HepG2 (cell line): ENCODE measurements around the gene ASIC2. TPM values are rescaled to one million over a fixed set of nuclear protein-coding genes. Genes with fewer than 3 reads are reported as not detected.

Source experiments
- ATAC-seq: fragments of 200-7000 bp; cut with Tn5 transposase; 3 replicates; pipeline ENCODE4 v1.9.1; 2020; ENCODE audit warnings: mild to moderate bottlenecking, moderate library complexity
- BruUV-seq: library from RNA; stranded (reverse); fragments of 400-500 nt; replicated peaks from 2 replicates; lab custom pipeline; 2021; lab: Mats Ljungman, UMichigan
- CTCF ChIA-PET: fragments of 300-600 bp; formaldehyde crosslinking; extraction: SDS; loops from one replicate; lab custom pipeline; 2021; ENCODE audit warnings: low total read pairs, inconsistent platforms, low intra/inter-chr PET ratio; lab: Yijun Ruan, JAX
- POLR2A ChIA-PET: fragments of 350-600 bp; sonication (Branson Sonifier 250); formaldehyde crosslinking; loops from one replicate; lab custom pipeline; 2020; ENCODE audit warnings: antibody characterized with exemption, inconsistent platforms; lab: Yijun Ruan, JAX
- DNase-seq: peaks from one replicate; pipeline ENCODE4 v3.0.0-alpha.2; 2015; ENCODE audit warnings: low spot score
- FAIRE-seq: peaks from 3 replicates; lab custom pipeline; 2011; peaks lifted over from hg19 to GRCh38; lab: Jason Lieb, UNC
- H2AFZ ChIP-seq: one replicate; pipeline ENCODE4 v1.6.1; 2011; ENCODE audit warnings: low read length, inconsistent platforms
- H3K27ac ChIP-seq: fragments of 300-600 bp; 3 replicates; pipeline ENCODE4 v1.8.0; 2011; ENCODE audit warnings: mixed run types, mild to moderate bottlenecking, mixed read lengths, low read length, inconsistent platforms; ENCODE audit not compliant: insufficient read depth; ENCODE audit errors: extremely low read length
- H3K27me3 ChIP-seq, 2 experiments: fragments of 200-600 bp in 1 of 2; 2 replicates in 1 of 2; 3 replicates in 1 of 2; pipeline versions ENCODE4 v1.6.0 to v1.8.0; 2011; ENCODE audit warnings: low read length in 2 of 2, mild to moderate bottlenecking in 2 of 2, moderate library complexity in 2 of 2, inconsistent platforms in 1 of 2; ENCODE audit not compliant: insufficient read depth in 2 of 2, control insufficient read depth in 1 of 2
- H3K36me3 ChIP-seq, 2 experiments: fragments of 200-600 bp in 1 of 2; replicated peaks in 1 of 2; 2 replicates in 1 of 2; 3 replicates in 1 of 2; pipeline versions ENCODE4 v1.5.1 to v1.8.0; 2011; ENCODE audit warnings: low read length in 2 of 2, inconsistent platforms in 1 of 2; ENCODE audit not compliant: insufficient read depth in 2 of 2, control insufficient read depth in 1 of 2
- H3K4me1 ChIP-seq: 2 replicates; pipeline ENCODE4 v1.5.1; 2012; ENCODE audit warnings: low read length, inconsistent platforms; ENCODE audit not compliant: insufficient read depth
- H3K4me2 ChIP-seq: 2 replicates; pipeline ENCODE4 v1.6.0; 2011; ENCODE audit warnings: low read depth, low read length, inconsistent platforms
- H3K4me3 ChIP-seq, 3 experiments: fragments of 200-600 bp in 1 of 3; sonication (generic), shearing (Covaris generic) in 1 of 3; replicated peaks in 1 of 3; 2 replicates each; pipeline ENCODE4 v1.5.1; 2011 to 2016; ENCODE audit warnings: low read length in 3 of 3, inconsistent platforms in 2 of 3, low read depth in 2 of 3, mild to moderate bottlenecking in 2 of 3, control low read depth in 1 of 3, mixed read lengths in 1 of 3; ENCODE audit not compliant: insufficient read depth in 1 of 3
- H3K79me2 ChIP-seq: one replicate; pipeline ENCODE4 v1.6.1; 2011; ENCODE audit warnings: low read length, inconsistent platforms; ENCODE audit not compliant: insufficient read depth
- H3K9ac ChIP-seq: 2 replicates; pipeline ENCODE4 v1.6.0; 2011; ENCODE audit warnings: mild to moderate bottlenecking, low read depth, low read length, inconsistent platforms; ENCODE audit not compliant: insufficient read depth
- H3K9me3 ChIP-seq: 2 replicates; pipeline ENCODE4 v1.5.1; 2012; ENCODE audit warnings: mild to moderate bottlenecking, low read length
- H4K20me1 ChIP-seq: 2 replicates; pipeline ENCODE4 v1.6.0; 2011; ENCODE audit warnings: inconsistent platforms, mild to moderate bottlenecking, low read length, moderate library complexity; ENCODE audit not compliant: insufficient read depth
- ARID2 ChIP-seq: sonication (generic); formaldehyde crosslinking; IDR thresholded peaks from 2 replicates; pipeline ENCODE4 v1.8.1; 2022; ENCODE audit warnings: mild to moderate bottlenecking, missing genetic modification reagents, borderline replicate concordance
- ATAD3A ChIP-seq: sonication (generic); formaldehyde crosslinking; IDR thresholded peaks from 2 replicates; pipeline ENCODE4 v1.4.0; 2020; ENCODE audit warnings: missing genetic modification reagents
- EZH2 ChIP-seq: conservative IDR thresholded peaks from 2 replicates; pipeline ENCODE4 v1.6.1; 2012; ENCODE audit warnings: mild to moderate bottlenecking, low read depth, low read length, moderate library complexity
- FOXK1 ChIP-seq: sonication (generic); formaldehyde crosslinking; IDR thresholded peaks from 2 replicates; pipeline ENCODE4 v1.4.0; 2020; ENCODE audit warnings: low read depth, missing genetic modification reagents, borderline replicate concordance
- NCOA1 ChIP-seq: sonication (generic); formaldehyde crosslinking; IDR thresholded peaks from 2 replicates; pipeline ENCODE4 v1.9.0; 2021; ENCODE audit warnings: missing genetic modification reagents
- NPAS2 ChIP-seq: sonication (generic); formaldehyde crosslinking; IDR thresholded peaks from 2 replicates; pipeline ENCODE4 v1.8.0; 2022; ENCODE audit warnings: mild to moderate bottlenecking, missing genetic modification reagents, borderline replicate concordance
- NR1H2 ChIP-seq: sonication (generic); formaldehyde crosslinking; IDR thresholded peaks from 2 replicates; pipeline ENCODE4 v1.8.1; 2022; ENCODE audit warnings: low read depth, missing genetic modification reagents, borderline replicate concordance
- ZNF260 ChIP-seq: sonication (generic); formaldehyde crosslinking; IDR thresholded peaks from 2 replicates; pipeline ENCODE4 v1.4.0; 2020; ENCODE audit warnings: missing genetic modification reagents, low read depth, mild to moderate bottlenecking, borderline replicate concordance
- ZNF432 ChIP-seq: sonication (generic); formaldehyde crosslinking; IDR thresholded peaks from 2 replicates; pipeline ENCODE4 v1.5.0; 2020; ENCODE audit warnings: missing genetic modification reagents, mild to moderate bottlenecking, borderline replicate concordance
- WGBS: methylation state at CpG from one replicate; pipeline ENCODE4 v1.1.6; 2017; ENCODE audit warnings: low lambda C conversion rate; 5-methylcytosine and 5-hydroxymethylcytosine counted together
- in situ Hi-C: cut with HindIII; loops from 2 replicates; pipeline ENCODE4 v1.10.0; 2017; ENCODE audit warnings: low pct_unique_long_range_greater_than_20kb; ENCODE audit not compliant: extremely low pct_ligation_motif_present
- intact Hi-C: fragments of 100-400 bp; cut with micrococcal nuclease; formaldehyde crosslinking; loops from one replicate; pipeline ENCODE4 v1.10.0; 2022; ENCODE audit not compliant: unreplicated experiment
- polyA plus RNA-seq, 8 experiments: library from polyadenylated mRNA; depleted of rRNA in 3 of 8; stranded (reverse) in 7 of 8; unstranded in 1 of 8; fragments of >200 nt; fragmentation: Illumina TruSeq in 4 of 8; extraction: Trizol in 4 of 8; gene quantifications; 2 replicates each; pipeline versions ENCODE4 v1.2.1 to v1.2.3, GENCODE V29; 2011 to 2016; ENCODE audit warnings: low read depth in 4 of 8, missing spikeins in 1 of 8, mixed read lengths in 1 of 8; ENCODE audit not compliant: insufficient read depth in 1 of 8
- total RNA-seq, 5 experiments: library from RNA; depleted of rRNA; stranded (reverse); fragments of >200 nt; fragmentation: Illumina TruSeq; extraction: Trizol; gene quantifications; 2 replicates each; pipeline ENCODE4 v1.2.3, GENCODE V29; 2016; ENCODE audit warnings: low read depth in 1 of 5
- TF ChIP-seq, protein P1 (sequence below): sonication (generic); formaldehyde crosslinking; IDR thresholded peaks from 2 replicates; pipeline ENCODE4 v1.5.0; 2020; ENCODE audit warnings: mild to moderate bottlenecking, missing genetic modification reagents
- TF ChIP-seq, protein P2 (sequence below): sonication (generic); formaldehyde crosslinking; IDR thresholded peaks from 2 replicates; pipeline ENCODE4 v1.8.1; 2022; ENCODE audit warnings: mild to moderate bottlenecking, missing genetic modification reagents
- TF ChIP-seq, protein P3 (sequence below): sonication (generic); formaldehyde crosslinking; IDR thresholded peaks from 2 replicates; pipeline ENCODE4 v1.5.0; 2020; ENCODE audit warnings: missing genetic modification reagents

Gene ASIC2
- total and polyA plus RNA-seq, 2 of the 13 experiments (the other 11 are each of a cell fraction or from before 2014, with no cell fraction given): not detected

- H3K9ac ChIP-seq: no peak overlapping the region
- FAIRE-seq: no peak
- intact Hi-C loops: no loop called here
- DNase-seq: no peak
- no peak overlapping the region for H3K4me3 ChIP-seq
- no peaks in the 10 kb centered on the region for H3K79me2 ChIP-seq
- H3K4me1 ChIP-seq: no peaks in the 10 kb centered on the region
- no peak for ATAC-seq
- TF ChIP-seq, protein P1, sequence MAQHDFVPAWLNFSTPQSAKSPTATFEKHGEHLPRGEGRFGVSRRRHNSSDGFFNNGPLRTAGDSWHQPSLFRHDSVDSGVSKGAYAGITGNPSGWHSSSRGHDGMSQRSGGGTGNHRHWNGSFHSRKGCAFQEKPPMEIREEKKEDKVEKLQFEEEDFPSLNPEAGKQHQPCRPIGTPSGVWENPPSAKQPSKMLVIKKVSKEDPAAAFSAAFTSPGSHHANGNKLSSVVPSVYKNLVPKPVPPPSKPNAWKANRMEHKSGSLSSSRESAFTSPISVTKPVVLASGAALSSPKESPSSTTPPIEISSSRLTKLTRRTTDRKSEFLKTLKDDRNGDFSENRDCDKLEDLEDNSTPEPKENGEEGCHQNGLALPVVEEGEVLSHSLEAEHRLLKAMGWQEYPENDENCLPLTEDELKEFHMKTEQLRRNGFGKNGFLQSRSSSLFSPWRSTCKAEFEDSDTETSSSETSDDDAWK (CRISPR knock-in tag): no peak
- TF ChIP-seq ZNF432 (CRISPR knock-in tag) (no peak), NR1H2 (CRISPR knock-in tag) (no peak), ZNF260 (CRISPR knock-in tag) (no peak), FOXK1 (CRISPR knock-in tag) (no peak)
- in situ Hi-C loops: no loop called here
- H3K9me3 ChIP-seq: no peaks in the 10 kb centered on the region
- CTCF ChIA-PET: no interaction called here
- BruUV-seq: no TSS peak
- peaks cover 0 to 3% of the 10 kb centered on the region in 2 experiments; a peak in 2 of 5 replicates for H3K27me3 ChIP-seq
- H3K36me3 ChIP-seq: no peaks in the 10 kb centered on the region
- no peak overlapping the region for H3K27ac ChIP-seq
- POLR2A ChIA-PET: no interaction called here
- no peak overlapping the region for H2AFZ ChIP-seq
- no peaks in the 10 kb centered on the region for H4K20me1 ChIP-seq
- H3K4me2 ChIP-seq: no peak overlapping the region
Observed at GRCh38 chr17:33071656-33072055, 221.4 kb downstream of the ASIC2 start.

DNA sequence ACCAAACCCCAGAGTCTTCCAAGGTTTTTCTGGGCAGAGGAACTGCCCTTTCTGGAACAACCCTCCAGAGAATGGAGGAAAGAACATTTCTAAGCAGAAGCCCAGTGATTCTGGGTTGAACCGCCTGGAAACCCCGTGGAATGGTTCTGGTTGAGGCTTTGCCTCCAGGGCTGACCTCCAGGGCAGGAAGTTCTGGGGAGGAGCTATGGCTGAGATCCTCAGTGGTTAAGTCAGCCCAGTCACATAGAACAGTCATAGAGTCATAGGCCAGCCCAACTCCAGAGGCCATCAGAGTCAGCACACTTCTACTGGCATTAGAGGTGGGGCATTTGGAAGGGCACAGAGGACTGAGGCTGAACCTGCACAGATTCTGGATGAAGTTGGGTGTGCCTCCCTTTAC is 235.5 kb downstream of the ASIC2 start:
- intact Hi-C loops: no loop called here
- WGBS: no CpG with 5 or more reads among the region's 2 CpGs
- POLR2A ChIA-PET: no interaction called here
- TF ChIP-seq NPAS2 (CRISPR knock-in tag) (no peak), NCOA1 (CRISPR knock-in tag) (no peak), ATAD3A (no peak), ARID2 (CRISPR knock-in tag) (no peak), EZH2 (no peak)
- TF ChIP-seq, protein P2, sequence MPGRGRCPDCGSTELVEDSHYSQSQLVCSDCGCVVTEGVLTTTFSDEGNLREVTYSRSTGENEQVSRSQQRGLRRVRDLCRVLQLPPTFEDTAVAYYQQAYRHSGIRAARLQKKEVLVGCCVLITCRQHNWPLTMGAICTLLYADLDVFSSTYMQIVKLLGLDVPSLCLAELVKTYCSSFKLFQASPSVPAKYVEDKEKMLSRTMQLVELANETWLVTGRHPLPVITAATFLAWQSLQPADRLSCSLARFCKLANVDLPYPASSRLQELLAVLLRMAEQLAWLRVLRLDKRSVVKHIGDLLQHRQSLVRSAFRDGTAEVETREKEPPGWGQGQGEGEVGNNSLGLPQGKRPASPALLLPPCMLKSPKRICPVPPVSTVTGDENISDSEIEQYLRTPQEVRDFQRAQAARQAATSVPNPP (CRISPR knock-in tag): no peak
- TF ChIP-seq, protein P3, sequence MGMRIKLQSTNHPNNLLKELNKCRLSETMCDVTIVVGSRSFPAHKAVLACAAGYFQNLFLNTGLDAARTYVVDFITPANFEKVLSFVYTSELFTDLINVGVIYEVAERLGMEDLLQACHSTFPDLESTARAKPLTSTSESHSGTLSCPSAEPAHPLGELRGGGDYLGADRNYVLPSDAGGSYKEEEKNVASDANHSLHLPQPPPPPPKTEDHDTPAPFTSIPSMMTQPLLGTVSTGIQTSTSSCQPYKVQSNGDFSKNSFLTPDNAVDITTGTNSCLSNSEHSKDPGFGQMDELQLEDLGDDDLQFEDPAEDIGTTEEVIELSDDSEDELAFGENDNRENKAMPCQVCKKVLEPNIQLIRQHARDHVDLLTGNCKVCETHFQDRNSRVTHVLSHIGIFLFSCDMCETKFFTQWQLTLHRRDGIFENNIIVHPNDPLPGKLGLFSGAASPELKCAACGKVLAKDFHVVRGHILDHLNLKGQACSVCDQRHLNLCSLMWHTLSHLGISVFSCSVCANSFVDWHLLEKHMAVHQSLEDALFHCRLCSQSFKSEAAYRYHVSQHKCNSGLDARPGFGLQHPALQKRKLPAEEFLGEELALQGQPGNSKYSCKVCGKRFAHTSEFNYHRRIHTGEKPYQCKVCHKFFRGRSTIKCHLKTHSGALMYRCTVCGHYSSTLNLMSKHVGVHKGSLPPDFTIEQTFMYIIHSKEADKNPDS (CRISPR knock-in tag): no peak

More for the DNA sequence above, 235.5 kb downstream of the ASIC2 start:
- H3K4me3 ChIP-seq: no peak overlapping the region
- no peak overlapping the region for H3K4me2 ChIP-seq
- H3K27me3 ChIP-seq: peaks cover 0 to 3% of the 10 kb centered on the region in 2 experiments; a peak in 1 of 5 replicates
- no peaks in the 10 kb centered on the region for H4K20me1 ChIP-seq
- no peaks in the 10 kb centered on the region for H3K36me3 ChIP-seq
- ATAC-seq (no peak), FAIRE-seq (no peak), DNase-seq (no peak)
- no peaks in the 10 kb centered on the region for H3K9me3 ChIP-seq
- H2AFZ ChIP-seq: no peak overlapping the region
- no peak overlapping the region for H3K9ac ChIP-seq
- peaks cover 10% of the 10 kb centered on the region for H3K4me1 ChIP-seq
- no peak overlapping the region for H3K27ac ChIP-seq
- no peaks in the 10 kb centered on the region for H3K79me2 ChIP-seq
- CTCF ChIA-PET: no interaction called here
- in situ Hi-C loops: no loop called here
- no TSS peak for BruUV-seq
